ENCODE data around the gene HES1.

Gene HES1

DNA sequence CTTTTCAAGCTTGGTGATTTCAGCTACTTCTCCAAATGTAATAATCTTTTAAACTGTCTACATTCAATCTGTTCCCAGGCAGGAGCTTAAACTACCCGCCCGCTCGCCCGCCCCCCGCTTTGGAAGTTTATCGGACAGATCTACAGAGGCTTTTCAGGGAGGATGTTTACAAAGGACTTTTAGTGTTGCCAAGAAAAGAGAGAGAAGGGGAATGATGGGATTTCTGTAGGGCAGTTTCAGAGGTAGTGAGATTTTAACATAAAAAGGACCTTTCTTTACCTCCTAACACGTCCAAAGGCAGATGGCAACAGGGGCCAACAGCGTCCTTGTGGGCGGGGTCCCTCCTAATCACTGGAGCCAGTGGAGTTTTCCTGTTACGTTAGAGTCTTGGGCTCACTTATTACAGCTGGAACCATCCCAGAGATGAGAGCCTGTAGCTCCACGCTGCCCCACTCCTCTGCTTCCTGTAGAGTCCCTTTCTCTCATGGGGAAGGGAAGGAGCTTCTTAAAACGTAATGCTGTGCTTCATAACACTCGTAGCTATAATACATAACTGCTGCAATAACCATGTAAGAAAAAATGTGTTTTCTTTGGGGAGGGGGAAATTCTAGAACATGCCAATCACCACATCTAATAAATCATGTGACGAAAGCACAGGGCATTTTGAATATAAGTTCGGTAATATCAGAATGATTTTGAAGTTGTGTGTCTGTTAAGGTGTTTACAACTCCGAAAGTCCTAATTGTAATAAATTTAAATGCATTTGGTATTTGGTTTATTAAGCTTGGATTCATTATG is 30.9 kb downstream of the HES1 start:
- DNase-seq (ENCODE audit: low read depth in 2 of 3, low spot score in 2 of 3), result no peak

DNA sequence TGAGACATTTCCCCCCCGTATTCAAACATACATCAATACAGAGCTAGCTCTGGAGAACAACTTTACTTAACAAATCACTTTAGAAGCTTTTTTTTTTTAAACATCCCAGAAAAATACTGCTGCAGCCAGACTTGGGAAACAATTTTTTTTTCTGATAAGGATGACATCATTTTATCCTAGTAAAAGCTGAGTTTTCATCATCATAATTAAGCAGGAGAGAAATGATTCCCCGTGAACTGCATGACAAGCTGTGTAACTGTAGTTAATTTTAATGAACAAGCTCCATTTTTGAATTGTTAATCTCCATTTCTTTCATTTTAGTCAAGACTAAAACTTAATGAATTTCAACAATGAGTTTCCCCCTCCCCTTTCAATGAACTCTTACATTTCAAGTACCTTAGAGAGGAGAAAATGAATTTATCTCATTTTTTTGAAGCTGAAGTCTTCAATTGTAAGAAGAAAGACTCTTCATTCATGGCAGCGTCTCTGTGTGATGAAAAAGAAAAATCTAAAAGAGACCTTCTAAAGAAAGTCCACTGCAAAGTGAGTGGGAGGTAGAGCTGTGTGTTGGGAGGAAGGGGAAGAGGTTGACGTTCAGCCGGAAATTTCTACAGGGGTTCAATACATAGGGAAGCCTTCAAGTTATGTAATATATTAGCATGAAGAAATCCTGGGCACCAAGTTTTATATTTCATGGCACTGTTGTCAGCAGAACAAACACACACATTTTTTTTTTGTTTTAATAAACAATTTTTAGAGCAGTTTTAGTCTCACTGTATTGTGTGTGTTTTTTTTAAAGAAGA is 31.7 kb downstream of the HES1 start:
- DNase-seq (ENCODE audit: low read depth in 2 of 3, low spot score in 2 of 3), result no peak

- DNase-seq (ENCODE audit: low read depth in 2 of 3, low spot score in 2 of 3), result no peak
These were observed 33.0 kb downstream of the HES1 start for GRCh38 chr3:194168994-194169393.

GRCh38 chr3:194169595-194169994 is 33.6 kb downstream of the HES1 start:
- no peak for DNase-seq (ENCODE audit: low read depth in 2 of 3, low spot score in 2 of 3)

GRCh38 chr3:194170793-194171192 is 34.8 kb downstream of the HES1 start:
- no peak for DNase-seq (ENCODE audit: low read depth in 2 of 3, low spot score in 2 of 3)

DNA sequence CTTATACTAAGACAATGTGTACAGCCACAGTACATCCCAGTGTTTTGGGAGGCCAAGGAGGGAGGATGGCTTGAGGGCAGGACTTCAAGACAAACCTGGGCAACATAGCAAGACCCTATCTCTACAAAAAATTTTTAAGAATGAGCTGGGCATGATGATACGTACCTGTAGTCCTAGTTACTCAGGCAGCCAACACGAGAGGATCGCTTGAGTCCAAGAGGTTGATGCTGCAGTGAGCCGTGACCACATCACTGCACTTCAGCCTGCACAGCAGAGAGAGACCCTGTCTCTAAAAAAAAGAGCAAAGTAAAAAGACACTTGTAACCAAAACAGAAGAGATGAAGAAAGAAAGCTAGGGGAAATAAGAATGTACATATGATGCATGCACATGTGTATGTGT is 38.5 kb downstream of the HES1 start:
- DNase-seq (ENCODE audit: low read depth in 2 of 3, low spot score in 2 of 3), result no peak

DNA sequence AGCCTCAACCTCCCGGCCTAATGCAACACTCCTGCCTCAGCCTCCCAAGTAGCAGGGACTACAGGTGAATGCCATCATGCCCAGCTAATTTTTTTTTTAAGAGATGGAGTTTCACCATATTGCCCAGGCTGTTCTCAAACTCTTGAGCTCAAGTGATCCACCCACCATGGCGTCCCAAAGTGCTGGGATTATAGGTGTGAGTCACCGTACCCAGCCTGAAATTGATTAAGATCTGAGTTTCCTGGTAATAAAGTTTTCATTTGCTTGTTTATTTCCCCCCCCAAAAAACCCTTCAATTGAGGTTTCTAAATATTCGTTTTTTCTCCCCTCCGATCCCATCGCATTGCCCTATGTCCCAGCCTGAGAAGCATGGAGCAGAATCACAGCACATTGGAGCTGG is 39.0 kb downstream of the HES1 start:
- DNase-seq (ENCODE audit: low read depth in 2 of 3, low spot score in 2 of 3), result no peak

- DNase-seq (ENCODE audit: low read depth in 2 of 3, low spot score in 2 of 3), result no peak
These were observed 40.5 kb downstream of the HES1 start for GRCh38 chr3:194176274-194176991.

DNA sequence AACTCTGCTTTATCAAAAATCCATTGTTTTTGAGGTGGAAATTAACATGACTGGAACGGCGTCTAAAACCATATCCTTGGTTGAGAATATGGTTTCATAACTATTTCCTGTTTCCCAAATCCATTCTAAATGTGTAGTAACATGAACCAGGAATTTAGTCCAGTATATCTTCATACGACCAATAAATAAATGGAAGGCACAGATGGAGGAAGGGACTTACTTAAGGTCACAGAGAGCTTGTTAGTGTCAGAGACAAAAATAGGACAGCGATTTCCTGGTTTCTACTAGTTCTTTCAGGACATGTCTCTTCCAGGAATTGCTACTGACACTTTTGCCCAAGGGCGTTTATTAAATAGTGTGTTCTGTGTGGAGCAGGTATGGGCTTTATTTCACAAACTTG is 41.2 kb downstream of the HES1 start:
- DNase-seq (ENCODE audit: low read depth in 2 of 3, low spot score in 2 of 3), result no peak

DNA sequence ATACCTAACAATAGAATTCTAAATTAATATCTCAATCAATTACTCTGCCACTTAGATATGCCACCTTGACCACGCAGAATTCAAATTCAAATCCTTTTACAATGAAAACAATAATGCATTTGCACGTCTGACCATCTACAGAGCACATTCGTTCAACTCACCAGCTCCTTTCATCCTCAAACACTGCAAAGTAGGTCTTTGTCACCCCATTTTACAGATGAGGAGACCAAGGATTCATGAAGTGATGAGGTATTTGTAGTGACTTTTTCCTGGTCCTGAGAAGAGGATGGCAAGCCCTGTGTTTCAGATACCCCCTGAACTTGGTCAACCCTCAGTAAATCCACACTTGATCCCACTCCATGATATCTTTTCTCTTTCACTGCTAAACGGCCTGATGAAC is 42.2 kb downstream of the HES1 start:
- no peak for DNase-seq (ENCODE audit: low read depth in 2 of 3, low spot score in 2 of 3)

- no peak for DNase-seq (ENCODE audit: low read depth in 2 of 3, low spot score in 2 of 3)
These were observed 42.7 kb downstream of the HES1 start for GRCh38 chr3:194178669-194179068.

- no peak for DNase-seq (ENCODE audit: low read depth in 2 of 3, low spot score in 2 of 3)
These were observed 44.6 kb downstream of the HES1 start for GRCh38 chr3:194180570-194180969.

GRCh38 chr3:194181612-194182529 is 45.9 kb downstream of the HES1 start:
- DNase-seq (ENCODE audit: low read depth in 2 of 3, low spot score in 2 of 3), result no peak

DNA sequence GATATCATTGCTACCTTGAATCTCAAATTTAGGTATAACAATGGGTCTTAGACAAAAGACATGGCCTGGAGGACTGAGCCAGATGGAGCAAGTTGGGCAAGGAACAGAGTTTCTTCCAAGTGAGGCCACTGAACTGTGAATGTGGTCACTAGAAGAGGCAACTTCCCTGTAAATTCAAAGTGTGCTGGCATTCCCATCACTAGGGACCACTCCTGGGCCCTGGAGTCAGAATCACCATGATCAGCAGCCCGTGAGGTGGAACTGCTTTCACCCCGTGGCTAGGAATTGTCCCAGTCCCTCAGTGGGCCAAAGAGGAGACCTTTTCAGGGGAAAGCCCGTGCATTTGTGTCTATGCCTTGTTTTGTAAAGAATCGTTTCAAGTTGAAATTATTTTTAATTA is 47.3 kb downstream of the HES1 start:
- DNase-seq (ENCODE audit: low read depth in 2 of 3, low spot score in 2 of 3), result no peak

DNA sequence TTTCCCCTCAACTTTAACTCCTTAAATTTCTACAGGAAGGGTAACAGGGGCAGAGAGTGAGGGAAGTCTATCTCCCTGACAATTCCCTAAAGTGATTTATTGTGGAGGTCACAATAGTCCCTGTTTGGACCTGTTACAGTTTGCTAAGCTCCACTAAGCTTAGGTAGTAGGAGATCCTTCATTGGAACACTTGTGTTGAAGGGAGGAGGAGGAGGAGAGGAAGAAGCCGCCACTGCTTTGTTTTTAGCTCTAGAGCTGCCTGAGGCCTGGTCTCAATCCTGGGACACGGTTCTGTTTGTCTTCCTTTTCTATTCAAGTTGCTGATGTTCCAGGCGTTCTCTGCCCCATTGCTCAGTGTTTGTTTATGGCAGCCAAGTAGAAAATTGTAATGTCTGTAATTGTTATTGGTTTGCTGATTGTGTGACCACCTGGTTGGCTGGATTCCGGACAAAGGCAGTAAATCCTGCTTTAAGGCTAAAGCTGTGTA is 48.4 kb downstream of the HES1 start:
- no peak for DNase-seq (ENCODE audit: low read depth in 2 of 3, low spot score in 2 of 3)

DNA sequence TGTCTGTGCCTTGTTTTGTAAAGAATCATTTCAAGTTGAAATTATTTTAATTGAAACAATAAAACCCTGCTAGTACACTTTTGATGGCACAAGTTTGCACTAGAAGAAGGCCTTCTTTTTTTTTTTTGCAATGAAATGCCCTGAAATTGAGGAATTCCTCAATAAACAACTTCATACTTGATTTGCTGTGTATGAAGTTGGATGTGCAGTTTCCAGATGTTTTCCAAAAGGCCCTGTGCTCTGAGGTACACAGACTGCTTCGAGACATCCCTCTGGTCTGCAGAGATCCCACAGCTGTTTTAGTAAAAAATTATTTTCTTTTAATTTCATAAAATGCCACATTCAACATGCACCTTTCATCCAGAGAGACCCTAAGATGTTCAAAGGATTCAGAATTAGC is 48.9 kb downstream of the HES1 start:
- no peak for DNase-seq (ENCODE audit: low read depth in 2 of 3, low spot score in 2 of 3)

DNA sequence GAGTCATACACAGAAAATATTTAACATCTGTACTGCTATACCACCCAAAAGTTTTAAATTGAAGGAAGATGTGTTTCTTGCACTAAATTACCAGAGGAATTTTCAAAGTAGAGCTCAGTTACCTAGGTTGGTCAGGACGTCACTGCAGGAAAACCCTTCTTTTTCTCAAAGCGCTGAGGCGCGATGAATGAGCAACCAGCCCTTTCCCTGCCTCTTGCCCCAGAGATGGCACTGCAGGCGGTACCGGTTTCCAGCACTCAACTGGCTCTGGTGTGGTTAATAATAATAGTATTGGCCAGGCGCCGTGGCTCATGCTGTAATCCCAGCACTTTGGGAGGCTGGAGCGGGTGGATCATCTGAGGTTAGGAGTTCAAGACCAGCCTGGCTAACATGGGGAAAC is 49.3 kb downstream of the HES1 start:
- DNase-seq (ENCODE audit: low read depth in 2 of 3, low spot score in 2 of 3), result no peak

DNA sequence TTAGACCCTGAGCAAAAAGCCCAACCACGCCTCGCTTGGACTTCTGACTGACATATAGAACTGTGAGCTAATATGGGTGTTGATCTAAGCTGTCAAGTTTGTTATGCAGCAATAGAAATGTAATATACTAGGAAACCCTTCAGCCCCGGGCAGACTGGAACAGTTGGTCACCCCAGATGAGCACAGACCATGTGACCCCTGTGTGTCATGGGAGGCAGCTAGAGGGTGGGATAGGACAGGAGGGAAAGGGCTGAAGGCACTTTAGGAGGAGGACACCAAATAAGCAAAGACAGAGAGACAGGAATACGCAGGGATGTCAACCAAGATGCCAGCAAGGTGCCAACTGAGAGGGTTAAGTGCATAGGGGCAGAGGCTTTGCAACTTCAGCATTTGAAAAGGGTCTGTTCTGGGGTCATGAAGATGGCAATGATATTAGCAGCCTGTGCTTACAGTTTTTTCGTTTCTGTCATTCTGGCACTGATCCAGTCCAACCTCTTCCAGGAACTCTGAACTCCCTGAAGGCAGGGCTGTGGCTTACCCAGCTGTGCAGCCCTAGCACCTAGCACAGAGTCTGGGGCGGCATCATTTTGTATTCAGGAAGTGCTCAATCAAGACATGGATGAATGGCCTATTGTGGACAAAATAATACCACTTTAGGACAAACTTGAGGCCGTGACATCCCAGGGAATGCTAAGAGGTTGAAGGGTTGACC is 51.4 kb downstream of the HES1 start:
- DNase-seq (ENCODE audit: low read depth in 2 of 3, low spot score in 2 of 3), result no peak

Data from activated CD8-positive, alpha-beta memory T cell treated with anti-CD3 and anti-CD28 coated beads for 48 hours (primary cell).